Keratinocyte (primary cell): ENCODE data around the gene MYH15. TPM values are rescaled to one million over a fixed set of nuclear protein-coding genes. Genes with fewer than 3 reads are reported as not detected.

Source experiments
- DNase-seq: peaks from one replicate; pipeline ENCODE4 v3.0.0-alpha.2; 2011; ENCODE audit warnings: low read depth, missing footprints, low spot score
- FAIRE-seq: peaks from 2 replicates; lab custom pipeline; 2011; peaks lifted over from hg19 to GRCh38; lab: Jason Lieb, UNC
- H2AFZ ChIP-seq: 2 replicates; pipeline ENCODE4 v1.6.0; 2012; ENCODE audit warnings: low read length, control low read depth, inconsistent platforms; ENCODE audit not compliant: control insufficient read depth
- H3K27ac ChIP-seq: 2 replicates; pipeline ENCODE4 v1.5.1; 2011; ENCODE audit warnings: low read length; ENCODE audit not compliant: control insufficient read depth, insufficient read depth
- H3K27me3 ChIP-seq: 3 replicates; pipeline ENCODE4 v1.6.0; 2011; ENCODE audit warnings: low read length; ENCODE audit not compliant: control insufficient read depth, insufficient read depth; ENCODE audit errors: extremely low read depth
- H3K36me3 ChIP-seq, 2 experiments: 2 replicates in 1 of 2; 3 replicates in 1 of 2; pipeline ENCODE4 v1.5.1; 2011; ENCODE audit warnings: low read length in 2 of 2, mild to moderate bottlenecking in 1 of 2; ENCODE audit not compliant: control insufficient read depth in 2 of 2, insufficient read depth in 2 of 2; ENCODE audit errors: extremely low read depth in 1 of 2
- H3K4me1 ChIP-seq: 3 replicates; pipeline ENCODE4 v1.5.1; 2011; ENCODE audit warnings: low read length; ENCODE audit not compliant: control insufficient read depth, insufficient read depth; ENCODE audit errors: extremely low read depth
- H3K4me2 ChIP-seq: 3 replicates; pipeline ENCODE4 v1.6.0; 2011; ENCODE audit warnings: low read depth, low read length; ENCODE audit not compliant: control insufficient read depth, insufficient read depth; ENCODE audit errors: extremely low read depth
- H3K4me3 ChIP-seq, 3 experiments: fragments of 200-600 bp in 1 of 3; sonication (generic) in 1 of 3; 2 replicates in 2 of 3; 3 replicates in 1 of 3; pipeline ENCODE4 v1.5.1; 2011 to 2016; ENCODE audit warnings: low read length in 3 of 3, mild to moderate bottlenecking in 3 of 3, control low read depth in 2 of 3, inconsistent platforms in 1 of 3, low read depth in 1 of 3, mixed read lengths in 1 of 3, mixed run types in 1 of 3, moderate library complexity in 1 of 3; ENCODE audit not compliant: control insufficient read depth in 2 of 3, insufficient read depth in 2 of 3; ENCODE audit errors: extremely low read depth in 1 of 3
- H3K79me2 ChIP-seq: 2 replicates; pipeline ENCODE4 v1.6.0; 2012; ENCODE audit warnings: low read length; ENCODE audit not compliant: control insufficient read depth, insufficient read depth
- H3K9ac ChIP-seq: 3 replicates; pipeline ENCODE4 v1.6.0; 2011; ENCODE audit warnings: low read length; ENCODE audit not compliant: control insufficient read depth, insufficient read depth; ENCODE audit errors: extremely low read depth
- H3K9me1 ChIP-seq: 3 replicates; pipeline ENCODE4 v1.6.0; 2011; ENCODE audit warnings: low read length; ENCODE audit not compliant: control insufficient read depth, insufficient read depth; ENCODE audit errors: extremely low read depth
- H3K9me3 ChIP-seq: 2 replicates; pipeline ENCODE4 v1.5.1; 2012; ENCODE audit warnings: low read depth, low read length; ENCODE audit not compliant: control insufficient read depth
- H4K20me1 ChIP-seq: 3 replicates; pipeline ENCODE4 v1.6.0; 2011; ENCODE audit warnings: low read length; ENCODE audit not compliant: control insufficient read depth, insufficient read depth; ENCODE audit errors: extremely low read depth
- CTCF ChIP-seq, 3 experiments: IDR thresholded peaks in 1 of 3; conservative IDR thresholded peaks in 1 of 3; optimal IDR thresholded peaks in 1 of 3; 2 replicates in 2 of 3; 3 replicates in 1 of 3; pipeline versions ENCODE3 to v1.5.1; 2011; ENCODE audit warnings: low read length in 3 of 3, mild to moderate bottlenecking in 3 of 3, moderate library complexity in 2 of 3, control low read depth in 1 of 3, inconsistent platforms in 1 of 3; ENCODE audit not compliant: insufficient read depth in 2 of 3; ENCODE audit errors: extremely low read depth in 1 of 3
- EZH2 ChIP-seq: IDR thresholded peaks from one replicate; pipeline ENCODE4 v1.6.1; 2012; ENCODE audit warnings: inconsistent platforms, mild to moderate bottlenecking, low read length, moderate library complexity
- dilution Hi-C: fragments of 300-500 bp; cut with MboI; formaldehyde crosslinking; loops from one replicate; pipeline ENCODE4 v1.7.0; 2020; ENCODE audit warnings: low sequenced_read_pairs; ENCODE audit not compliant: extremely low pct_ligation_motif_present
- polyA plus RNA-seq, 5 experiments: library from polyadenylated mRNA; depleted of rRNA in 3 of 5; stranded (reverse) in 3 of 5; stranded (forward) in 1 of 5; unstranded in 1 of 5; fragments of >200 nt; gene quantifications; 1 replicate in 1 of 5; 2 replicates in 3 of 5; 3 replicates in 1 of 5; pipeline versions ENCODE4 v1.2.1 to v1.2.3, GENCODE V29; 2011 to 2012; ENCODE audit warnings: missing spikeins in 2 of 5, low read depth in 1 of 5, low replicate concordance in 1 of 5

The MYH15 gene
- polyA plus RNA-seq, 1 donor (not counting 4 experiments of a cell fraction or from before 2014, with no cell fraction given), result 0.87 TPM

DNA sequence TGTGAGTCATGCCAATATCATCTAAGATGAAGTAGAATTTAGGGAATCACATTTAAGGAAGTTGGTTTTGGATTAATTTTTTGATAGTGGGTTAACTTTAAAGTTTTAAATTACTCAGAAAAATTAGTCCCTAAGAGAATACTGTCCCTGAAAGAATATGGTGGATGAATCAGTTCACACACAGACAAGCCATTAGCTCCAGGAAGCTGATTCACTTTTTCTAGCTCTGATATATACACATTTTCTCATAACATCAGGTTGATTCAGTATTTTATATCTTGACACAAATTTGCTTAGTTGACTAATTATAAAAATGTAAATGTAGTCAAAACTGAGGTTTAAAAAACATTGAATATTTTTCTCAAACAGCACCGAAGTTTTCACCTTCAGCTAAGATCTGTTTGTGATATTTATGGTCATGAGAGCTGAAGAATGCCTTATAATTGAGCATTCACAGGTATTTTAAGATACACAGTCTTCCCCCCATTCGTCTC lies 55.1 kb downstream of the MYH15 start:
- Histone ChIP-seq H3K9me3 (no peaks in the 10 kb centered on the region), H3K27me3 (no peaks in the 10 kb centered on the region), H3K4me2 (no peak overlapping the region), H2AFZ (no peak overlapping the region), H4K20me1 (no peaks in the 10 kb centered on the region), H3K36me3 (no peaks in the 10 kb centered on the region), H3K27ac (no peak overlapping the region), H3K4me3 (no peak overlapping the region), H3K4me1 (no peaks in the 10 kb centered on the region), H3K9ac (no peak overlapping the region), H3K9me1 (no peaks in the 10 kb centered on the region), H3K79me2 (no peaks in the 10 kb centered on the region)
- dilution Hi-C loops, result no loop called here
- TF ChIP-seq EZH2, result no peak
- no peak for TF ChIP-seq CTCF (optimal IDR thresholded peaks at IDR 0.05 in 1 of 3, IDR thresholded peaks at IDR 0.05 in 1 of 3, conservative IDR thresholded peaks at IDR 0.05 in 1 of 3; ENCODE audit: extremely low read depth in 1 of 3, insufficient read depth in 2 of 3, low read length in 3 of 3)
- DNase-seq, result no peak
- no peak for FAIRE-seq

DNA sequence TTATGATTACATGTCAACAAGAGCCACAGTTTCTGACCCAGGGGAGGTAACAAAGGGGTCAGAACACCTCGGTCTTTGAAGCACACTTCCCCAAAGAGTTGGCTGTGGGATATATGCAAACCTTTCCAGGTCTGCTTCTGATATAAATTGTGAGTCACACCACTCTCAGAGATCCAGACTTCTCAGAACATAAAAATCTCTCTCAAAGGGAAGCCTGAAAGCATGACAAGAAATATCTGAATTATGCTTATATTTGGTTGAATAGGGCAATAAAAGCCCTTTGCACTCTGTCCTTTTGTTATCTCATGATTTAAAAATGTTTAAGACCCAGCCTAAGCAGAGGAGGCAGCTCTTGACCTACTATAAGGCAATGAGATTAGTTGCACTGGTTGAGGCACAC lies 56.8 kb downstream of the MYH15 start:
- Histone ChIP-seq H3K27ac (no peak overlapping the region), H3K4me2 (no peak overlapping the region), H3K4me3 (no peak overlapping the region), H3K79me2 (no peaks in the 10 kb centered on the region), H3K9ac (no peak overlapping the region), H2AFZ (no peak overlapping the region), H3K27me3 (no peaks in the 10 kb centered on the region), H3K36me3 (no peaks in the 10 kb centered on the region), H3K4me1 (no peaks in the 10 kb centered on the region), H3K9me1 (no peaks in the 10 kb centered on the region), H3K9me3 (no peaks in the 10 kb centered on the region), H4K20me1 (no peaks in the 10 kb centered on the region)
- DNase-seq (no peak), FAIRE-seq (no peak)
- dilution Hi-C loops, result no loop called here
- no peak for TF ChIP-seq EZH2
- no peak for TF ChIP-seq CTCF (optimal IDR thresholded peaks at IDR 0.05 in 1 of 3, IDR thresholded peaks at IDR 0.05 in 1 of 3, conservative IDR thresholded peaks at IDR 0.05 in 1 of 3; ENCODE audit: extremely low read depth in 1 of 3, insufficient read depth in 2 of 3, low read length in 3 of 3)
